CD14-positive monocyte (primary cell): ENCODE results near the gene FAM174B. TPM values are rescaled to one million over a fixed set of nuclear protein-coding genes. Genes with fewer than 3 reads are reported as not detected.

ENCODE experiments used
- DNase-seq, 3 donors: peaks; one replicate each; pipeline ENCODE4 v3.0.0-alpha.2; 2011 to 2022
- H2AFZ ChIP-seq: 2 replicates; pipeline ENCODE4 v1.6.0; 2012; ENCODE audit warnings: mild to moderate bottlenecking, low read depth, low read length, inconsistent platforms; ENCODE audit not compliant: insufficient read depth, poor library complexity, severe bottlenecking
- H3K27ac ChIP-seq, 2 donors: 1 replicate in 1 of 2; 2 replicates in 1 of 2; pipeline ENCODE4 v1.5.1; 2012 to 2013; ENCODE audit warnings: low read length in 2 of 2, control low read depth in 1 of 2, inconsistent platforms in 1 of 2, low read depth in 1 of 2, mild to moderate bottlenecking in 1 of 2
- H3K27me3 ChIP-seq, 2 donors: one replicate each; pipeline versions ENCODE4 v1.6.0 to v1.6.1; 2011 to 2013; ENCODE audit warnings: low read length in 2 of 2; ENCODE audit not compliant: control insufficient read depth in 2 of 2, insufficient read depth in 2 of 2
- H3K36me3 ChIP-seq, 2 donors: replicated peaks in 1 of 2; 1 replicate in 1 of 2; 2 replicates in 1 of 2; pipeline versions ENCODE4 v1.5.1 to v1.6.1; 2012 to 2013; ENCODE audit warnings: low read length in 2 of 2, control low read depth in 1 of 2, inconsistent platforms in 1 of 2, mild to moderate bottlenecking in 1 of 2; ENCODE audit not compliant: insufficient read depth in 2 of 2, control insufficient read depth in 1 of 2
- H3K4me1 ChIP-seq, 2 donors: 1 replicate in 1 of 2; 2 replicates in 1 of 2; pipeline versions ENCODE4 v1.5.1 to v1.6.1; 2012 to 2013; ENCODE audit warnings: low read length in 2 of 2, control low read depth in 1 of 2, inconsistent platforms in 1 of 2, mild to moderate bottlenecking in 1 of 2, moderate library complexity in 1 of 2; ENCODE audit not compliant: insufficient read depth in 2 of 2, control insufficient read depth in 1 of 2
- H3K4me2 ChIP-seq: replicated peaks from 2 replicates; pipeline ENCODE3; 2012; ENCODE audit warnings: low read length, moderate library complexity, mild to moderate bottlenecking; ENCODE audit not compliant: poor library complexity, severe bottlenecking; ENCODE audit errors: extremely low read depth
- H3K4me3 ChIP-seq, 3 experiments: fragments of 200-600 bp in 1 of 3; sonication (generic) in 1 of 3; replicated peaks in 1 of 3; 1 replicate in 2 of 3; 2 replicates in 1 of 3; pipeline ENCODE4 v1.5.1; 2011 to 2013; ENCODE audit warnings: low read length in 3 of 3, mild to moderate bottlenecking in 3 of 3, control low read depth in 2 of 3, low read depth in 2 of 3, inconsistent platforms in 1 of 3, moderate library complexity in 1 of 3
- H3K79me2 ChIP-seq: 2 replicates; pipeline ENCODE4 v1.6.0; 2012; ENCODE audit warnings: mild to moderate bottlenecking, control low read depth, inconsistent platforms, low read length, moderate library complexity; ENCODE audit not compliant: insufficient read depth
- H3K9ac ChIP-seq: 2 replicates; pipeline ENCODE4 v1.6.0; 2017; ENCODE audit warnings: low read length, mild to moderate bottlenecking; ENCODE audit not compliant: insufficient read depth, poor library complexity, severe bottlenecking
- H3K9me3 ChIP-seq, 2 donors: replicated peaks in 1 of 2; 1 replicate in 1 of 2; 2 replicates in 1 of 2; pipeline versions ENCODE4 v1.5.1 to v1.6.1; 2012 to 2013; ENCODE audit warnings: low read length in 2 of 2, control low read depth in 1 of 2; ENCODE audit not compliant: control insufficient read depth in 1 of 2, insufficient read depth in 1 of 2
- H4K20me1 ChIP-seq: 2 replicates; pipeline ENCODE4 v1.6.0; 2012; ENCODE audit warnings: mild to moderate bottlenecking, low read length, control low read depth, moderate library complexity; ENCODE audit not compliant: insufficient read depth
- H3K27ac Mint-ChIP-seq, 7 donors: one replicate each; pipeline ENCODE4 v1.8.0; 2020; ENCODE audit warnings: mild to moderate bottlenecking in 7 of 7, mixed read lengths in 7 of 7, moderate library complexity in 6 of 7, inconsistent platforms in 2 of 7
- H3K27me3 Mint-ChIP-seq, 3 donors: one replicate each; pipeline ENCODE4 v1.8.0; 2021 to 2022; ENCODE audit warnings: low read depth in 3 of 3, mild to moderate bottlenecking in 3 of 3, mixed read lengths in 3 of 3, moderate library complexity in 3 of 3, inconsistent platforms in 1 of 3
- H3K36me3 Mint-ChIP-seq, 2 donors: one replicate each; pipeline ENCODE4 v1.8.0; 2020; ENCODE audit warnings: mixed read lengths in 2 of 2, inconsistent platforms in 1 of 2, mild to moderate bottlenecking in 1 of 2
- H3K4me1 Mint-ChIP-seq: one replicate; pipeline ENCODE4 v1.8.0; 2020; ENCODE audit warnings: mild to moderate bottlenecking, mixed read lengths
- H3K4me3 Mint-ChIP-seq, 2 donors: one replicate each; pipeline ENCODE4 v1.8.0; 2020; ENCODE audit warnings: mild to moderate bottlenecking in 2 of 2, mixed read lengths in 2 of 2, moderate library complexity in 1 of 2
- H3K9me3 Mint-ChIP-seq, 7 donors: one replicate each; pipeline ENCODE4 v1.8.0; 2020 to 2022; ENCODE audit warnings: mixed read lengths in 7 of 7, mild to moderate bottlenecking in 6 of 7, moderate library complexity in 6 of 7, inconsistent platforms in 2 of 7
- CTCF ChIP-seq: fragments of 200-600 bp; IDR thresholded peaks from one replicate; pipeline ENCODE4 v1.8.0; 2022; ENCODE audit warnings: antibody characterized with exemption, mild to moderate bottlenecking
- WGBS: methylation state at CpG from one replicate; pipeline ENCODE4 v1.1.5; 2013; ENCODE audit warnings: missing lambda C conversion rate; ENCODE audit not compliant: insufficient coverage; 5-methylcytosine and 5-hydroxymethylcytosine counted together
- intact Hi-C, 2 donors: fragments of 100-400 bp; cut with micrococcal nuclease; formaldehyde crosslinking; loops; one replicate each; pipeline versions ENCODE4 v1.15.0 to v1.15.1; 2023
- polyA plus RNA-seq, 3 donors: library from polyadenylated mRNA; depleted of rRNA in 1 of 3; unstranded in 2 of 3; stranded (reverse) in 1 of 3; fragments of 300-500 nt in 2 of 3; fragments of >200 nt in 1 of 3; fragmentation: Illumina TruSeq in 2 of 3; gene quantifications; 1 replicate in 2 of 3; 2 replicates in 1 of 3; pipeline ENCODE4 v1.2.3, GENCODE V29; 2012 to 2021

Gene FAM174B
- polyA plus RNA-seq, 3 donors = 2.2 to 4.7 (median 3.2) TPM

- no peak for TF ChIP-seq CTCF
- Histone ChIP-seq H3K4me3 (no peak overlapping the region), H4K20me1 (no peaks in the 10 kb centered on the region), H3K36me3 (no peaks in the 10 kb centered on the region), H3K4me1 (no peaks in the 10 kb centered on the region), H3K9ac (no peak overlapping the region), H3K27me3 (no peaks in the 10 kb centered on the region), H3K27ac (no peak overlapping the region), H3K79me2 (no peaks in the 10 kb centered on the region), H3K9me3 (peaks cover 0 to 13% of the 10 kb centered on the region in 2 donors), H3K4me2 (no peak overlapping the region), H2AFZ (no peak overlapping the region)
- Mint-ChIP-seq H3K4me1 (peaks cover 13% of the 10 kb centered on the region), H3K4me3 (no peak overlapping the region), H3K36me3 (peaks cover 5 to 11% of the 10 kb centered on the region in 2 donors), H3K27ac (no peak overlapping the region), H3K27me3 (peaks cover 0 to 3% (median 2%) of the 10 kb centered on the region in 3 donors), H3K9me3 (peaks cover 0 to 13% (median 5%) of the 10 kb centered on the region in 7 donors)
- intact Hi-C loops = no loop called here
- WGBS = 100% methylated on average over 2 of the region's 4 CpGs
- DNase-seq = no peak
Measured at GRCh38 chr15:92687195-92687602, 31.6 kb upstream of the FAM174B start.

GRCh38 chr15:92683511-92683834 lies 27.9 kb upstream of the FAM174B start:
- Mint-ChIP-seq H3K9me3 (peaks cover 0 to 3% (median 0%) of the 10 kb centered on the region in 7 donors), H3K27me3 (peaks cover 0 to 3% (median 2%) of the 10 kb centered on the region in 3 donors), H3K27ac (no peak overlapping the region), H3K36me3 (peaks cover 0 to 2% of the 10 kb centered on the region in 2 donors), H3K4me1 (peaks cover 17% of the 10 kb centered on the region), H3K4me3 (no peak overlapping the region)
- no peaks in the 10 kb centered on the region for H3K4me1 ChIP-seq
- H3K79me2 ChIP-seq = no peaks in the 10 kb centered on the region
- intact Hi-C loops = no loop called here
- H3K9me3 ChIP-seq = peaks cover 0 to under 1% of the 10 kb centered on the region in 2 donors
- no peaks in the 10 kb centered on the region for H3K27me3 ChIP-seq
- H3K4me2 ChIP-seq = no peak overlapping the region
- TF ChIP-seq CTCF = no peak
- DNase-seq = no peak
- no peak overlapping the region for H3K27ac ChIP-seq
- no peaks in the 10 kb centered on the region for H3K36me3 ChIP-seq
- WGBS = 54% methylated on average over 6 of the region's 6 CpGs
- no peak overlapping the region for H2AFZ ChIP-seq
- no peak overlapping the region for H3K9ac ChIP-seq
- H4K20me1 ChIP-seq = no peaks in the 10 kb centered on the region
- no peak overlapping the region for H3K4me3 ChIP-seq
